Endothelial cell of coronary artery (primary cell): ENCODE measurements around the gene NEDD4L. TPM values are rescaled to one million over a fixed set of nuclear protein-coding genes. Genes with fewer than 3 reads are reported as not detected.

Source experiments
- total RNA-seq: library from RNA; depleted of rRNA; stranded (reverse); fragments of >200 nt; gene quantifications from 2 replicates; pipeline ENCODE4 v1.2.3, GENCODE V29; 2014

The NEDD4L gene
- 5.0 and 9.7 TPM in 2 replicates for total RNA-seq

DNA sequence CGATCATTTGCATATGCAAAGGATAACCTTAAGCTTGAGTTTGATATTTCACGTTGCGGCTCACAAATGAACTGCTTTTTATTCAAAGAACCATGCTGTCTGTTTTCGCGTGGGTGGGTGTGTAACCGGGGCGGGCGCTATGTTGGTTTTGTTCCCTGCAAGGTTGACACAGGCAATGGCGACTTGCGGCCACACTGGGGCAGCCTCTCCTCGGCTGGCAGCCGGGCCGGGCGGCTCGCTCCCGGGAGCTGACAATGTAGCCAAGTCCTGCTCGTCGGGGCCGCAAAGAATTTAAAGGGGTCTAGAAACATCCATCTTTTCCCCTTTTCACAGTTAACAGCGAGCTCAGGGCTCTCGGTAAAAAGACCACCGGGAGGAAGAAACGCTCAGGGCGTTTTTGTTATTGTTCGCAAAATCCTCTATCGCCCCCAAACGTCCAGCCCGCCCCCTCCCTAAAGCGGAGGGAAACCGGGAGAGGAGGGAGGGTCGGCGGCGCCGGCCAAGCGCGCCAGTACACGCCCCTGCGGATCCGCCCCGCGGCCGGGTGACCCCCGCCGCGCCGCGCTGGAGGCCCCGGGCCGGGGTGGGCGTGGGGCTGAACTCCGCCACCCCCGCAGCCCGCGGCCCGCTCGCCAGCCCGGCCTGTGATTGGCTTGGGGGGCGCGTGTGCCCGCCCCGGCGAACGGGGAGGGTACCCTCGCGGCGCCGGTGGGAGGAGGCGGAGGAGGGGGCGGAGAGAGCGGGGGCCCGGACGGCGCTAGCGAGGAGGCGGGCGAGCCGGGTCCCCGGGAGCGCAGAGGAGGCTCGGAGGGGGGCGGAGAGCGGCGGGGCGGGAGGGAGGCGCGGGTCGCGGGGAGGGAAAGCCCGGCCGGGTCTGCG is at the start of gene NEDD4L:
NEDD4L (plus strand) TSS at position 736 of the 879 bp plus-strand sequence. CDS start 435 bp downstream, outside the sequence.

Other genes starting within 250 kb of the NEDD4L start
- gene ATP8B1, start 240.9 kb upstream of the NEDD4L start, total RNA-seq: 67.1 and 67.3 TPM in 2 replicates